MM.1S (cell line): ENCODE data around the gene RNPEP.

ENCODE experiments used
- EZH2 ChIP-seq: fragments of 300-600 bp; sonication (generic); optimal IDR thresholded peaks from 2 replicates; pipeline ENCODE3; 2017; ENCODE audit warnings: low read depth, mild to moderate bottlenecking, antibody characterized with exemption, low read length, mixed read lengths
- TF ChIP-seq, protein P1 (sequence below): fragments of 300-600 bp; sonication (generic); IDR thresholded peaks from 2 replicates; pipeline ENCODE4 v1.5.1; 2016; ENCODE audit warnings: antibody characterized with exemption, low read length, mixed read lengths

DNA sequence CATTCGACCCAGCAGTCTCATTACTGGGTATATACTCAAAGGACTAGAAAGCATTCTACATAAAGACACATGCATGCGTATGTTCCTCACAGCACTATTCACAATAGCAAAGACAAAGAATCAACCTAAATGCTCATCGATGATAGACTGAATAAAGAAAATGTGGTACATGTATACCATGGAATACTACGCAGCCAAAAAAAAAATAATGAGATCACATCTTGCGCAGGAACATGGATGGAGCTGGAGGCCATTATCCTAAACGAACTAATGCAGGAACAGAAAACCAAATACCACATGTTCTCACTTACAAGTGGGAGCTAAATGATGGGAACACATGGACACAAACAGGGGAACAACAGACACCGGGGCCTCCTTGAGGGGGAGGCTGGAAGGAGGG lies 71.6 kb downstream of the RNPEP start:
- TF ChIP-seq, protein P1, sequence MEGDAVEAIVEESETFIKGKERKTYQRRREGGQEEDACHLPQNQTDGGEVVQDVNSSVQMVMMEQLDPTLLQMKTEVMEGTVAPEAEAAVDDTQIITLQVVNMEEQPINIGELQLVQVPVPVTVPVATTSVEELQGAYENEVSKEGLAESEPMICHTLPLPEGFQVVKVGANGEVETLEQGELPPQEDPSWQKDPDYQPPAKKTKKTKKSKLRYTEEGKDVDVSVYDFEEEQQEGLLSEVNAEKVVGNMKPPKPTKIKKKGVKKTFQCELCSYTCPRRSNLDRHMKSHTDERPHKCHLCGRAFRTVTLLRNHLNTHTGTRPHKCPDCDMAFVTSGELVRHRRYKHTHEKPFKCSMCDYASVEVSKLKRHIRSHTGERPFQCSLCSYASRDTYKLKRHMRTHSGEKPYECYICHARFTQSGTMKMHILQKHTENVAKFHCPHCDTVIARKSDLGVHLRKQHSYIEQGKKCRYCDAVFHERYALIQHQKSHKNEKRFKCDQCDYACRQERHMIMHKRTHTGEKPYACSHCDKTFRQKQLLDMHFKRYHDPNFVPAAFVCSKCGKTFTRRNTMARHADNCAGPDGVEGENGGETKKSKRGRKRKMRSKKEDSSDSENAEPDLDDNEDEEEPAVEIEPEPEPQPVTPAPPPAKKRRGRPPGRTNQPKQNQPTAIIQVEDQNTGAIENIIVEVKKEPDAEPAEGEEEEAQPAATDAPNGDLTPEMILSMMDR = no peak
- TF ChIP-seq EZH2 = no peak
